ENCODE measurements around the gene PPP6R2.

The PPP6R2 gene

GRCh38 chr22:50452649-50453048 is 109.5 kb downstream of the PPP6R2 start:
- DNase-seq = no peak

GRCh38 chr22:50454556-50455075 is 111.5 kb downstream of the PPP6R2 start:
- no peak for DNase-seq

GRCh38 chr22:50455201-50455600 is 112.1 kb downstream of the PPP6R2 start:
- DNase-seq = no peak

GRCh38 chr22:50456026-50456425 is 112.9 kb downstream of the PPP6R2 start:
- DNase-seq = no peak

- DNase-seq = no peak
These were observed 113.5 kb downstream of the PPP6R2 start for GRCh38 chr22:50456466-50457234.

GRCh38 chr22:50459016-50459415 is 115.9 kb downstream of the PPP6R2 start:
- no peak for DNase-seq

GRCh38 chr22:50459496-50460140 is 116.5 kb downstream of the PPP6R2 start:
- DNase-seq = no peak

GRCh38 chr22:50460938-50461337 is 117.8 kb downstream of the PPP6R2 start:
- DNase-seq = no peak

GRCh38 chr22:50461536-50461935 is 118.4 kb downstream of the PPP6R2 start:
- no peak for DNase-seq

GRCh38 chr22:50461979-50462540 is 118.9 kb downstream of the PPP6R2 start:
- DNase-seq = no peak

- no peak for DNase-seq
These were observed 120.2 kb downstream of the PPP6R2 start for GRCh38 chr22:50463188-50463900.

- DNase-seq = no peak
These were observed 121.3 kb downstream of the PPP6R2 start for GRCh38 chr22:50464451-50464850.

- no peak for DNase-seq
These were observed 122.2 kb downstream of the PPP6R2 start for GRCh38 chr22:50465066-50465930.

GRCh38 chr22:50467341-50467740 is 124.2 kb downstream of the PPP6R2 start:
- no peak for DNase-seq

GRCh38 chr22:50467773-50468440 is 124.8 kb downstream of the PPP6R2 start:
- DNase-seq = no peak

- DNase-seq = no peak
These were observed 125.5 kb downstream of the PPP6R2 start for GRCh38 chr22:50468626-50469025.

GRCh38 chr22:50469377-50470305 is 126.5 kb downstream of the PPP6R2 start:
- DNase-seq = no peak

- DNase-seq = no peak
These were observed 127.4 kb downstream of the PPP6R2 start for GRCh38 chr22:50470491-50470890.

GRCh38 chr22:50471197-50471847 is 128.2 kb downstream of the PPP6R2 start:
- DNase-seq = no peak

GRCh38 chr22:50471962-50472361 is 128.8 kb downstream of the PPP6R2 start:
- DNase-seq = no peak

Measured in NCI-H2029 (cell line).